ENCODE results near the gene IFNAR2.

- TF ChIP-seq CTCF (IDR thresholded peaks at IDR 0.05; ENCODE audit: poor library complexity) (no peak), EZH2 (IDR thresholded peaks at IDR 0.05; ENCODE audit: borderline replicate concordance) (no peak)
Observed at GRCh38 chr21:33207449-33208149, 22.1 kb upstream of the IFNAR2 start.

Measured in hepatocyte (in vitro differentiated cells).